ENCODE data around the gene DUSP19. TPM values are rescaled to one million over a fixed set of nuclear protein-coding genes. Genes with fewer than 3 reads are reported as not detected.

DUSP19 gene
- polyA plus RNA-seq (2013, experiment 1 of 2): 1.5 TPM
- polyA plus RNA-seq (2013, experiment 2 of 2): 1.7 TPM

DNA sequence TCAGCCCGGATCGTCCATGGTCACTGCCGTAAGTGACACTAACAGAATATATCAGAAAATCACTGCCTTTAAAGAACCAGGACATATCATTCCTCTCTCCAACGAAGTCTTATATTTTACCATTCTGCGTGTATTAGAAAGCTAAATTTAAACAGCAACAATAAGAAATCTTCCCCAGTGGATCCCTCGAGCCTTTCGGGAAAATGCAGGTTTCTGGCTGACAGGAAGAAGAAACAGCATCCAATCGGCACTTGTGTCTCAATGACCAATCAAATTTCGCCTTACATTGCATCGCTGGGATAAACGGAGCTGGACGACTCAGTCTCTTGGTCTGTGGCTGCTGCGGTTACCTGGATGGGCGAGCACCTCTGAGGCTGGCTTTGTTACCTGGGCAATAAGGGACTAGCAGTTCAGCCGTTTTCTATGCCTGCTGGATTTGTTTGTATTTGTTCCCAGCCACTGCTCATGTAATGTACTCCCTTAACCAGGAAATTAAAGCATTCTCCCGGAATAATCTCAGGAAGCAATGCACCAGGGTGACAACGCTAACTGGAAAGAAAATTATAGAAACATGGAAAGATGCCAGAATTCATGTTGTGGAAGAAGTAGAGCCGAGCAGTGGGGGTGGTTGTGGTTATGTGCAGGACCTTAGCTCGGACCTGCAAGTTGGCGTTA, at the start of gene DUSP19:
Gene DUSP19, plus strand, starts transcription at position 284 of the 675 bp plus-strand sequence. Its CDS starts 187 bp downstream, at position 471.
- H3K9ac ChIP-seq (ENCODE audit: low read depth, low read length, poor library complexity): no peak within 1 kb of the TSS
- no peak within 1 kb of the TSS for H3K14ac ChIP-seq (ENCODE audit: low read length)
- H3K4me3 ChIP-seq (ENCODE audit: low read length in 2 of 2): peak within 1 kb of the TSS; percentile 51 to 77
- no peak within 1 kb of the TSS for H4K8ac ChIP-seq (ENCODE audit: low read depth, low read length)
- peak within 1 kb of the TSS; percentile 11 for H3K23ac ChIP-seq (ENCODE audit: low read depth, low read length, poor library complexity)
- no peak within 1 kb of the TSS for H4K91ac ChIP-seq (ENCODE audit: low read depth, low read length, poor library complexity)
- no CpG with 5 or more reads among the region's 20 CpGs for WGBS, 2 donors (ENCODE audit: extremely low coverage in 2 of 2, insufficient read length in 2 of 2, insufficient replicate concordance in 1 of 2)
- H3K4me2 ChIP-seq (ENCODE audit: insufficient read depth, low read length, poor library complexity, severe bottlenecking): peak within 1 kb of the TSS; percentile 61
- peaks cover 0 to 1% of the 10 kb centered on the region in 2 donors for H3K9me3 ChIP-seq (replicated peaks in 1 of 2; ENCODE audit: control insufficient read depth in 2 of 2, insufficient read depth in 1 of 2, low read depth in 1 of 2, low read length in 2 of 2)
- DNase-seq (ENCODE audit: low spot score): peak; percentile 94
- H2BK5ac ChIP-seq (ENCODE audit: low read length): no peak within 1 kb of the TSS
- peaks cover 0 to 4% of the 10 kb centered on the region in 2 donors for H3K4me1 ChIP-seq (ENCODE audit: control insufficient read depth in 2 of 2, insufficient read depth in 1 of 2, low read depth in 1 of 2, low read length in 2 of 2)
- no peak within 1 kb of the TSS for H2BK15ac ChIP-seq (ENCODE audit: low read length)
- H2AFZ ChIP-seq (ENCODE audit: low read length): peak within 1 kb of the TSS; percentile 84
- no peaks in the 10 kb centered on the region for H3K36me3 ChIP-seq (replicated peaks in 1 of 2; ENCODE audit: control insufficient read depth in 2 of 2, insufficient read depth in 2 of 2, low read length in 2 of 2)
- H3K79me1 ChIP-seq (ENCODE audit: low read depth, low read length): no peaks in the 10 kb centered on the region
- H2BK12ac ChIP-seq (ENCODE audit: low read length): no peak within 1 kb of the TSS
- H3K27me3 ChIP-seq (ENCODE audit: control insufficient read depth in 3 of 3, insufficient read depth in 3 of 3, low read depth in 1 of 3, low read length in 3 of 3): peaks cover 0 to 25% (median 2%) of the 10 kb centered on the region in 3 experiments
- H2AK5ac ChIP-seq (ENCODE audit: low read depth, low read length): no peak within 1 kb of the TSS
- H2BK120ac ChIP-seq (ENCODE audit: low read depth, low read length): no peak within 1 kb of the TSS
- H3K18ac ChIP-seq (ENCODE audit: low read length): no peak within 1 kb of the TSS
- no peak within 1 kb of the TSS for H3K4ac ChIP-seq (ENCODE audit: low read length)
- H3K27ac ChIP-seq (replicated peaks; ENCODE audit: low read length): no peak within 1 kb of the TSS

DNA sequence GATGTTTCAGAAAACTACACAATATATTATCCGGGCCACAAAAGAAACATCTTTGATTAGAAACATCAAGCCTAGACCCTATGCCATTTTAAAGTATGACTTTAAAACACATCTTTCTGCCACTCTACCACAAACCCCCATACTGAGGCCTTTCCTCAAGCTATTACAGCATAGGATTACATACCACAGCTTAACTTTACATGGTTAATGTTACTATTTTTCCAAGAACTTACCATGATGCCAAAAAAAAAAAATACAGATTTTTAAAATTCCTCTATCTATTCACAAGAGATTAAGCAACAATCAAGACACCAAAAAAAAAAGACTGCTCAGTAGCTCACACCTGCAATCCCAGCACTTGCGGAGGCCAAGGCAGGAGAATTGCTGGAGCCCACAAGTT, 49.3 kb upstream of the DUSP19 start:
- no CpG with 5 or more reads among the region's 2 CpGs for WGBS, 2 donors (ENCODE audit: extremely low coverage in 2 of 2, insufficient read length in 2 of 2, insufficient replicate concordance in 1 of 2)

GRCh38 chr2:183031911-183032794, 46.4 kb upstream of the DUSP19 start:
- no peak overlapping the region for H3K18ac ChIP-seq (ENCODE audit: low read length)
- no peak for DNase-seq (ENCODE audit: low spot score)
- peaks cover 0 to 2% of the 10 kb centered on the region in 2 donors for H3K9me3 ChIP-seq (replicated peaks in 1 of 2; ENCODE audit: control insufficient read depth in 2 of 2, insufficient read depth in 1 of 2, low read depth in 1 of 2, low read length in 2 of 2)
- no peak overlapping the region for H4K8ac ChIP-seq (ENCODE audit: low read depth, low read length)
- H3K23ac ChIP-seq (ENCODE audit: low read depth, low read length, poor library complexity): no peak overlapping the region
- no CpG with 5 or more reads among the region's 4 CpGs for WGBS, 2 donors (ENCODE audit: extremely low coverage in 2 of 2, insufficient read length in 2 of 2, insufficient replicate concordance in 1 of 2)
- no peak overlapping the region for H2AFZ ChIP-seq (ENCODE audit: low read length)
- no peak overlapping the region for H3K9ac ChIP-seq (ENCODE audit: low read depth, low read length, poor library complexity)
- peaks cover 1% of the 10 kb centered on the region for H3K79me1 ChIP-seq (ENCODE audit: low read depth, low read length)
- H3K4me1 ChIP-seq (ENCODE audit: control insufficient read depth in 2 of 2, insufficient read depth in 1 of 2, low read depth in 1 of 2, low read length in 2 of 2): peaks cover 4 to 9% of the 10 kb centered on the region in 2 donors
- H3K27ac ChIP-seq (replicated peaks; ENCODE audit: low read length): no peak overlapping the region
- no peaks in the 10 kb centered on the region for H3K27me3 ChIP-seq (ENCODE audit: control insufficient read depth in 3 of 3, insufficient read depth in 3 of 3, low read depth in 1 of 3, low read length in 3 of 3)
- H3K4me2 ChIP-seq (ENCODE audit: insufficient read depth, low read length, poor library complexity, severe bottlenecking): no peak overlapping the region
- no peak overlapping the region for H4K91ac ChIP-seq (ENCODE audit: low read depth, low read length, poor library complexity)
- H3K4me3 ChIP-seq (ENCODE audit: low read length in 2 of 2): no peak overlapping the region
- no peak overlapping the region for H3K14ac ChIP-seq (ENCODE audit: low read length)
- peaks cover 0 to 2% of the 10 kb centered on the region in 2 donors for H3K36me3 ChIP-seq (replicated peaks in 1 of 2; ENCODE audit: control insufficient read depth in 2 of 2, insufficient read depth in 2 of 2, low read length in 2 of 2)
- H2AK5ac ChIP-seq (ENCODE audit: low read depth, low read length): no peak overlapping the region
- H2BK12ac ChIP-seq (ENCODE audit: low read length): no peak overlapping the region
- no peak overlapping the region for H2BK120ac ChIP-seq (ENCODE audit: low read depth, low read length)
- H2BK15ac ChIP-seq (ENCODE audit: low read length): no peak overlapping the region
- no peak overlapping the region for H3K4ac ChIP-seq (ENCODE audit: low read length)
- H2BK5ac ChIP-seq (ENCODE audit: low read length): no peak overlapping the region

More for the DNA sequence above, 49.3 kb upstream of the DUSP19 start:
- H3K4me2 ChIP-seq (ENCODE audit: insufficient read depth, low read length, poor library complexity, severe bottlenecking): no peak overlapping the region
- no peaks in the 10 kb centered on the region for H3K27me3 ChIP-seq (ENCODE audit: control insufficient read depth in 3 of 3, insufficient read depth in 3 of 3, low read depth in 1 of 3, low read length in 3 of 3)
- no peak overlapping the region for H3K4me3 ChIP-seq (ENCODE audit: low read length in 2 of 2)
- no peak overlapping the region for H3K14ac ChIP-seq (ENCODE audit: low read length)
- H3K18ac ChIP-seq (ENCODE audit: low read length): no peak overlapping the region
- H3K27ac ChIP-seq (replicated peaks; ENCODE audit: low read length): no peak overlapping the region
- no peak overlapping the region for H4K91ac ChIP-seq (ENCODE audit: low read depth, low read length, poor library complexity)
- H2BK15ac ChIP-seq (ENCODE audit: low read length): no peak overlapping the region
- H2BK12ac ChIP-seq (ENCODE audit: low read length): no peak overlapping the region
- no peak overlapping the region for H2BK120ac ChIP-seq (ENCODE audit: low read depth, low read length)
- H2BK5ac ChIP-seq (ENCODE audit: low read length): no peak overlapping the region
- H3K4ac ChIP-seq (ENCODE audit: low read length): no peak overlapping the region
- H3K4me1 ChIP-seq (ENCODE audit: control insufficient read depth in 2 of 2, insufficient read depth in 1 of 2, low read depth in 1 of 2, low read length in 2 of 2): peaks cover 0 to 4% of the 10 kb centered on the region in 2 donors
- H3K79me1 ChIP-seq (ENCODE audit: low read depth, low read length): peaks cover 1% of the 10 kb centered on the region
- H2AFZ ChIP-seq (ENCODE audit: low read length): no peak overlapping the region
- no peak overlapping the region for H3K23ac ChIP-seq (ENCODE audit: low read depth, low read length, poor library complexity)
- H3K9ac ChIP-seq (ENCODE audit: low read depth, low read length, poor library complexity): no peak overlapping the region
- no peak for DNase-seq (ENCODE audit: low spot score)
- H2AK5ac ChIP-seq (ENCODE audit: low read depth, low read length): no peak overlapping the region
- H4K8ac ChIP-seq (ENCODE audit: low read depth, low read length): no peak overlapping the region
- peaks cover 0 to 2% of the 10 kb centered on the region in 2 donors for H3K9me3 ChIP-seq (replicated peaks in 1 of 2; ENCODE audit: control insufficient read depth in 2 of 2, insufficient read depth in 1 of 2, low read depth in 1 of 2, low read length in 2 of 2)
- peaks cover 0 to 2% of the 10 kb centered on the region in 2 donors for H3K36me3 ChIP-seq (replicated peaks in 1 of 2; ENCODE audit: control insufficient read depth in 2 of 2, insufficient read depth in 2 of 2, low read length in 2 of 2)

DNA sequence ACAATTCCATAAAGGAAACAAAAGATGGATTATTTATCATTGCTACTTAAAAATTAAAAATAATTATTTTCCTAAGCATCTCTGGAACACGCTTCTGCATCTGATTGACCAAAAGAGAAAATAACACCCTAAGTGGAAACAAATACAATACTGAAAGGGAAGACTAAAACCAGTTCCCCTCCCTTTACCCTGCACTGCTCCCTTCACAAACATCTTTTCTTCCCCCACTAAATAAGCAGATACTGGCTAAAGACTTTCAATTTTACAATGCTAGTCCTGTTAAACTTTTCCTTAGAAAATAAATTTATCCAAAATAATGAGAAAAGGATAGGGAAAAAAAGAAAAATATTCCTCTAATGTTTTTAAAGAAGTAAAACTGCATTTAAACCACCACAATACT, 44.6 kb upstream of the DUSP19 start:
- H3K18ac ChIP-seq (ENCODE audit: low read length): no peak overlapping the region
- H3K9me3 ChIP-seq (replicated peaks in 1 of 2; ENCODE audit: control insufficient read depth in 2 of 2, insufficient read depth in 1 of 2, low read depth in 1 of 2, low read length in 2 of 2): no peaks in the 10 kb centered on the region
- H2BK12ac ChIP-seq (ENCODE audit: low read length): no peak overlapping the region
- no peak overlapping the region for H3K23ac ChIP-seq (ENCODE audit: low read depth, low read length, poor library complexity)
- H2BK120ac ChIP-seq (ENCODE audit: low read depth, low read length): no peak overlapping the region
- no peak overlapping the region for H2BK15ac ChIP-seq (ENCODE audit: low read length)
- peaks cover 0 to 4% (median 0%) of the 10 kb centered on the region in 3 experiments for H3K27me3 ChIP-seq (ENCODE audit: control insufficient read depth in 3 of 3, insufficient read depth in 3 of 3, low read depth in 1 of 3, low read length in 3 of 3)
- H3K4me2 ChIP-seq (ENCODE audit: insufficient read depth, low read length, poor library complexity, severe bottlenecking): no peak overlapping the region
- no peak overlapping the region for H3K4ac ChIP-seq (ENCODE audit: low read length)
- peaks cover 6% of the 10 kb centered on the region for H3K79me1 ChIP-seq (ENCODE audit: low read depth, low read length)
- WGBS, 2 donors (ENCODE audit: extremely low coverage in 2 of 2, insufficient read length in 2 of 2, insufficient replicate concordance in 1 of 2): no CpG with 5 or more reads among the region's 1 CpG
- H4K91ac ChIP-seq (ENCODE audit: low read depth, low read length, poor library complexity): no peak overlapping the region
- no peak overlapping the region for H2AK5ac ChIP-seq (ENCODE audit: low read depth, low read length)
- DNase-seq (ENCODE audit: low spot score): no peak
- no peak overlapping the region for H3K27ac ChIP-seq (replicated peaks; ENCODE audit: low read length)
- H3K4me3 ChIP-seq (ENCODE audit: low read length in 2 of 2): no peak overlapping the region
- no peak overlapping the region for H4K8ac ChIP-seq (ENCODE audit: low read depth, low read length)
- H3K9ac ChIP-seq (ENCODE audit: low read depth, low read length, poor library complexity): no peak overlapping the region
- no peak overlapping the region for H2BK5ac ChIP-seq (ENCODE audit: low read length)
- H3K14ac ChIP-seq (ENCODE audit: low read length): no peak overlapping the region
- H3K4me1 ChIP-seq (ENCODE audit: control insufficient read depth in 2 of 2, insufficient read depth in 1 of 2, low read depth in 1 of 2, low read length in 2 of 2): peaks cover 6 to 9% of the 10 kb centered on the region in 2 donors
- no peaks in the 10 kb centered on the region for H3K36me3 ChIP-seq (replicated peaks in 1 of 2; ENCODE audit: control insufficient read depth in 2 of 2, insufficient read depth in 2 of 2, low read length in 2 of 2)
- H2AFZ ChIP-seq (ENCODE audit: low read length): no peak overlapping the region

Measured in neuronal stem cell (in vitro differentiated cells).